ENCODE measurements around the gene PDGFD.

Gene PDGFD

GRCh38 chr11:104127828-104128227 lies 36.1 kb downstream of the PDGFD start:
- no peak for TF ChIP-seq CTCF (IDR thresholded peaks at IDR 0.05; ENCODE audit: low read depth, low read length)
- no peak for DNase-seq (ENCODE audit: extremely low read depth, low read depth)

- no peak for DNase-seq (ENCODE audit: extremely low read depth, low read depth)
- no peak for TF ChIP-seq CTCF (IDR thresholded peaks at IDR 0.05; ENCODE audit: low read depth, low read length)
Observed at GRCh38 chr11:104126464-104126863, 37.5 kb downstream of the PDGFD start.

- DNase-seq (ENCODE audit: extremely low read depth, low read depth): no peak
Observed at GRCh38 chr11:104124979-104125378, 39.0 kb downstream of the PDGFD start.

GRCh38 chr11:104122836-104123235 lies 41.1 kb downstream of the PDGFD start:
- no peak for DNase-seq (ENCODE audit: extremely low read depth, low read depth)
- TF ChIP-seq CTCF (IDR thresholded peaks at IDR 0.05; ENCODE audit: low read depth, low read length): no peak

More at GRCh38 chr11:104124979-104125378, 39.0 kb downstream of the PDGFD start:
- no peak for TF ChIP-seq CTCF (IDR thresholded peaks at IDR 0.05; ENCODE audit: low read depth, low read length)

- TF ChIP-seq CTCF (IDR thresholded peaks at IDR 0.05; ENCODE audit: low read depth, low read length): no peak
- DNase-seq (ENCODE audit: extremely low read depth, low read depth): no peak
Observed at GRCh38 chr11:104122011-104122635, 41.8 kb downstream of the PDGFD start.

GRCh38 chr11:104120493-104121137 lies 43.3 kb downstream of the PDGFD start:
- no peak for DNase-seq (ENCODE audit: extremely low read depth, low read depth)
- no peak for TF ChIP-seq CTCF (IDR thresholded peaks at IDR 0.05; ENCODE audit: low read depth, low read length)

GRCh38 chr11:104118105-104118744 lies 45.7 kb downstream of the PDGFD start:
- no peak for DNase-seq (ENCODE audit: extremely low read depth, low read depth)
- no peak for TF ChIP-seq CTCF (IDR thresholded peaks at IDR 0.05; ENCODE audit: low read depth, low read length)
